ENCODE measurements around the gene DNHD1.

DNHD1 gene

DNA sequence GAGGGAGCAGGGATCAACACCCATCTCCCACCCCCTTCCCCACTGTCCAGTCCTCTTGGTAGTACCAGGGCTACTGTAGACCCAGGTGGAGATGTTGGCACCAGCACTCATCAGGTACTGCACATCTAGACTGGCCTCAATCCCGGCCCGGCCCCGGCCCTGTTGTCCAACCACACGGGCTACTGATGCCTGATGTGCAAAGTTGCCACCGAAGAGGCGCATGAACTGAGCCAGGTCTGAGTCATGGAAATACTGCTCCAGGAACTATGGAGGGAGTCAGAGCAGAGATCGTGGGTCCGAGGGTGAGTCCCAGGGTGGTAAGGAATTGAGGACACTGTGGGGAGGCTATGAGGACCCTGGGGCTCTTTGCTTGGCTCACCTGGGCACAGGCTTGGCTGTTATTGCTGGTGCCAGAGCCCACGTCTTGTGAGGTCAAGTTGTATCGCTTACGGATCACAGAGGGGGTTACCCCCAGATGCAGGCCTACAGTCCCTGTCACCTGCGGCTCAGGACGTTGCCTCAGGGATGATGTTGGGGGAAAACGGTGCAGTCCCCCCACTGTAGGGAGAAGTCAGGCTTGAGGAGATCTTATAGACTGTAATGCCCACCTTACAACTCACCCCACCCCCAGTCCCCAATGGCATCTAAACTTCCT is 119.6 kb downstream of the DNHD1 start:
- TF ChIP-seq, protein P1, sequence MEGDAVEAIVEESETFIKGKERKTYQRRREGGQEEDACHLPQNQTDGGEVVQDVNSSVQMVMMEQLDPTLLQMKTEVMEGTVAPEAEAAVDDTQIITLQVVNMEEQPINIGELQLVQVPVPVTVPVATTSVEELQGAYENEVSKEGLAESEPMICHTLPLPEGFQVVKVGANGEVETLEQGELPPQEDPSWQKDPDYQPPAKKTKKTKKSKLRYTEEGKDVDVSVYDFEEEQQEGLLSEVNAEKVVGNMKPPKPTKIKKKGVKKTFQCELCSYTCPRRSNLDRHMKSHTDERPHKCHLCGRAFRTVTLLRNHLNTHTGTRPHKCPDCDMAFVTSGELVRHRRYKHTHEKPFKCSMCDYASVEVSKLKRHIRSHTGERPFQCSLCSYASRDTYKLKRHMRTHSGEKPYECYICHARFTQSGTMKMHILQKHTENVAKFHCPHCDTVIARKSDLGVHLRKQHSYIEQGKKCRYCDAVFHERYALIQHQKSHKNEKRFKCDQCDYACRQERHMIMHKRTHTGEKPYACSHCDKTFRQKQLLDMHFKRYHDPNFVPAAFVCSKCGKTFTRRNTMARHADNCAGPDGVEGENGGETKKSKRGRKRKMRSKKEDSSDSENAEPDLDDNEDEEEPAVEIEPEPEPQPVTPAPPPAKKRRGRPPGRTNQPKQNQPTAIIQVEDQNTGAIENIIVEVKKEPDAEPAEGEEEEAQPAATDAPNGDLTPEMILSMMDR (conservative IDR thresholded peaks at IDR 0.05) = no peak
- H3K27ac ChIP-seq = no peak overlapping the region

DNA sequence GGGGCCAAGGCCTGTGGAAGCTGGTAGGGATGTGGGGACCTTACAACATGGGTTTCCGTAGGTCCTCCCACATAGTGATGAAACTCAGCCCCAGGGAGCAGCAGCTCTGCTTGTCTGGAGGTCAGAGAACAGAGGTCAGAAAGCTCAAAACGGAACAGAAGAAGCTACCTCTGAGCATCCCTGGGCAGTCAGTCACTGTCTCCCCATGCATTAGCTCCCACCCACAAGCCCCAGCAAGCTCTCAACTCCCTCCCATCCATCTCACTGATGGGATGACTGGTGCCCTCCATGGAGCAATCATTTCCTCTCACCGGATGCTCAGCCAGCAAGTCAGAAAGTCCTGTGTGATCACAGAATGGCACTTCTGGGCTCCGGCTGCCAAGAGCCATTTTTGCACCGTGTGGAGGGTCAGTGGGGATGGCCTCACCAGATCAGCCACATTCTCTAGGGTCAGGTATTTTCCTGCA is 120.3 kb downstream of the DNHD1 start:
- no peak overlapping the region for H3K27ac ChIP-seq
- TF ChIP-seq, protein P1 (conservative IDR thresholded peaks at IDR 0.05) = no peak

DNA sequence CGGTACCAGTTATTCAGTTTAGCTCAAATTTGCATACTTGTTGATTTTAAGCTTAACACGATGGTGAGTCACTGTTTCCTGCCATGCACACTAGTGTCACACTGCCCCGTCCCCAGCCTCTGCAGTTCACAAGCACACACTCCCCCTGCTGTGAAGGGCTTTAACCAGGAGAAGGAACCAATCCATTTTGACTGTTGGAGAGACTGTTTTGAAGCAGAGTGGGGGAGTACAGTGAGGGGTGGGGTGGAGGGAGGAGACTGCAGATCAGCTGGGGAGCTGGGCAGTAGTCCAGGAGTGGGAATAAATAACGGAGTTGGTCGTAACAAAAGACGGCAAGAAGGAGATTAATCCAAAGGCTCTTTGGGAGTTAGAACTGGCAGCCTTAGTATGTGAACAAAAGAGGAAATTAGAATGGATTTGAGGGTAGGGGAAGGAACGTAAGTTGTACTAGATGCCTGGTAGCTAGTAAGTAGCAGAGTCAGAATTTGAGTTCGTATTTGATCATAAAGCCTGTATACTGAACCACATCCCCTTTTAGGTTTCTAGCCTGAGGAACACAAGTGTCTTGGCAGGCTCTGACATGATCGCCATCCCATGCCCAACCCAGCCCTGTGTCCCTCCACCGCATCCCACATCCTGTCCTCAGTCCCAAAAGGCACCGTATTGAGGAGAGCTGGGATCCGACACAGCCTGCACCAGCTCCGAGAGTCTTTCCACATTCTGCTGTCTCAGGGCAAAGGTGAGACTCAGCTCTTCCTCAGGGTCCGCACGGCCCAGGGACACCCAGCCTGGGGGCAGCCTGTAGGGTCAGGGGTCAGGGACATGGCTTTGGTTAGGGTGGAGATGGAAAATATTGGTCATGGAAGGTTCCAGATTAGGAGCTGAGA is 121.3 kb downstream of the DNHD1 start:
- TF ChIP-seq, protein P1 (conservative IDR thresholded peaks at IDR 0.05) = no peak

DNA sequence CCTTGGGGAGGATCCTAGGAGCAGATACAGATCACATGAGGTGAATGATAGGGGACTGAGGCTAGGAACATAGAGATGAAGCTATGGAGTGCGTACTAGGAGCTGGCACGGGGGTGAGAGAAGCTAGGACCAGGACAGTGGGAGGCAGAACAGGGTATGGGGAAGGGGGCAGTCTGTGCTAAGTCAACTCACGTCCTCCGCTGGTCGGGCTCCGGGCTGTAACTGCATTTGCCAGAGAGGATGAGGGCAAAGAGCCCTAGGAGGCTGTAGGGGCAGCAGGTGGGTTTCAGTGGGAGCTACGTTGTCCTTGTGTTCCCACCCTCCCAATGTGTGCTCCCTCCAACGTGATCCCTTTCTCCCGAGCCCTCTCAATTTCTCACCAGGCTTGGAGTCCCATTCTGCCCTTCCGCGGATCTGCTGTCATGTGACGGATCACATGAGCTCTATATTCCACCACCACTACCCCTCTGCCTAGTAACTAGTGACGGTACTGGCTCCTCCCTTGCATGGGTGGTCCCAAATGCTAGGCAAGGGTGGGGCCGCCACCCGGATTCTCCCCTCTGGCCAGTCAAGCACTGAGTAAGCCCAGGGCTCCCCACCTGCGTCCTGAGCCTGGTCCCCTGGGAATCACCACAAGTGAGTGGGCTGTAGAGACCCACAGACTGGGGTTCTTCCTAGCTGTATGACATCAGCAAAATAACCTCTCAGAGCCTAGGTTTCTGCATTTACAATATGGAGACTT is 122.1 kb downstream of the DNHD1 start, which contains the start of gene TPP1:
Gene TPP1 (minus strand): TSS at position 419 of the 742 bp plus-strand sequence. CDS start 22 bp downstream, at position 397.
- TF ChIP-seq, protein P1 (conservative IDR thresholded peaks at IDR 0.05) = no peak
- H3K27ac ChIP-seq = peak within 1 kb of the TSS; percentile 61

More for the DNA sequence above, 121.3 kb downstream of the DNHD1 start:
- H3K27ac ChIP-seq = peak overlapping the region; percentile 61

DNA sequence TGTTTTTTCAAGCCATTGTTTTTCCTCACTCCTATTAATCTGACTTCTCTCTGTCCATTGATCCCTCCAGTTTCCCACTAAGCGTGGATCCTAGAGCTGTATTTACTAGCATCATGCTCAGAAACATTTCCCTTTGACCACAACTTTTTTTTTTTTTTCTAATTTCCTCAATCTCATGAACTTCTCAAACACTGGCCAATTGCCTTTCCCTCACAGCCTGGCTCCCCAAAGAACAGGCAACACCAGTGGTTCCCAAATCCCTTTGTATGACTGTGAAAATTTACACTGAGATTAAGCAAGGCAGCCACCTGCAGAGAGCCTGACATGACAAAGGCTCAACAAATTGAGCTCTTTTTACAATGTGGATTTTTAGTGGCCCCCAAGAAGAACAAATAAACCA is 123.6 kb downstream of the DNHD1 start:
- TF ChIP-seq, protein P1 (conservative IDR thresholded peaks at IDR 0.05) = no peak
- H3K27ac ChIP-seq = no peak overlapping the region
